GM19240 (cell line): ENCODE data around the gene SORD.
"Not testable (repeated sequence)": the region's sequence is repeated elsewhere in the genome, so short reads cannot be mapped to it uniquely, and the experiment has no call there.

Experiments
- DNase-seq: peaks from one replicate; pipeline ENCODE4 v3.0.0; 2011; ENCODE audit warnings: low spot score; ENCODE audit not compliant: insufficient read length

The SORD gene

GRCh38 chr15:45058690-45059675 lies 36.0 kb downstream of the SORD start:
- DNase-seq = not testable (repeated sequence)

- DNase-seq = not testable (repeated sequence)
Measured at GRCh38 chr15:45062301-45062700, 39.3 kb downstream of the SORD start.

GRCh38 chr15:45064386-45064785 lies 41.4 kb downstream of the SORD start:
- no peak for DNase-seq

DNA sequence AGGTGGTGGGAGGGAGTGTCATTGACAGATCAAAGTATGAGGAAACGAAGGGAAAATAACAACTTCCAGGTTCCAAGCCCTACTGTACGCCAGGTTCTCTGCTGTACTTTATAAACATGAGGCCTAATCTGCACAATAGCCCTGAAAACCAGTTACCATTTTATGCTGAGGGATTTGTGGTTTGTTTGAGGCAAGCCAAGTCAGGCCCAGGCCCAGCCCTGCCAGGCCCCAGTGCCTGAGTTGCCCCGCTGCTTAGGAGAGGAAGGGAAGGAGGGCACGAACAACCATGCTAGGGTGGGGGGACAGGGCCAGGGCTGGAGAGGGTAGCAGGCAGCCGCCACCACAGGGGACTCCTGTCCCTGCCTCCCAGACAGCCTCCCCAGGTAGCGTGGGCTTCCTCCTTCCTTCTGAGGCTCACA lies 47.0 kb downstream of the SORD start:
- DNase-seq = not testable (repeated sequence)

GRCh38 chr15:45073602-45074001 lies 50.6 kb downstream of the SORD start:
- DNase-seq = not testable (repeated sequence)

DNA sequence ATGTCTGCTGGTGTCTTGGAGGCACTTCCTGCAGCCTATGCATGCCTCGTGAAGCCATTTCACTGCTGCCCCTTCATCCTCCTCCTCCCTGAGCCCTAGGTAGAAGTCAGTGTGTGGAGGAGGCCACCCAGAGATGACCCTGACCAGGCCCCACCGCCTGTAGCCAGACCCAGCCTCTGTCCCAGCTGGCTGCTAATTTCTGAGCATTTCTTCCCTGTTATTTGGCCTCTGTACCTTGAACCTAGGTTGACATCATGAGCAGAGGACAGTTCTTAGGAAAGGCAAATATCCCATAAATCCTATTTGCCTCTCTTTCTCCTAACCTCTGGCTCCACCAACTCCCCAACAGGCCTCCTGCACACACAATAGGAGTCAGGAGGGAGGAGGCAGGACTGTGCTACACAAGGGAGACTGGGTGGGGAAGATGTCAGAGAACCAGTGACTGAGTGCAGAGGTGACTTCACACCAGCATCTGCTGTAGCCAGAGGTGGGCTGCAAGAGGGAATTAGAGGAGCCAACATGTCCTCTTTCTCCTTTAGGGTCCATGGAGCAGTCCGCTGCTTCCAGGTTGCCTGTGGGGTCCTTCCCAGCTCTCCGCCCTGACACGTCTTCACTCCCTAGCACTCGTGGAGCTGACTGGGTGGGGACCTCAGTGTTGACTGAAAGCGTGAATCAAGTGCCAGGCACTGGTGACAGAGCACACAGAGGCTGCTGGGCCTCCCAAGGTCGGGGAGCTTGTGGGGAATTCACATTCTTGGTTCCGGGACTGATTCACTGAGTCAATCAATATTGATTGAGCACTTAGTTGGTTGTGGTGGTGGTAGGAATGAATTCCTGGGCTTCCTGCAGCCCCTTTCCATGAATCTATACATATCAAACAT lies 52.7 kb downstream of the SORD start:
- not testable (repeated sequence) for DNase-seq

GRCh38 chr15:45077391-45077790 lies 54.4 kb downstream of the SORD start:
- not testable (repeated sequence) for DNase-seq

DNA sequence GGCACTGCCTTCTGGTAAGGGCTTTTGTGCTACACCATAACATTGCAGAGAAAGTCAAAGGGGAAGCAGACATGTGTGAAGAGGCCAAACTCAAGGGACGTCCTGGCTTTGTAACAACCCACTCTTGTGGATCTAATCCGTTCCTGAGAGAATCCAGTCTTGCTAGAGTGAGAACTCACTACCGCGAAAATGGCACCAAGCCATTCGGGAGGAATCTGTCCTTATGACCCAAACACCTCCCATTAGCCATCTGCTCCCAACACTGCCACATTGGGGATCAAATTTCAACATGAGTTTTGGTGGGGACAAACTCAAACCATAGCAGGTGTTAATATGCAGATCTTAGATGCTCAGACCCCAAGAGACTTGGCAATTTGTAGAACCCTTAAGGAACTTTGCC lies 56.2 kb downstream of the SORD start:
- DNase-seq = not testable (repeated sequence)

GRCh38 chr15:45079628-45080246 lies 56.7 kb downstream of the SORD start:
- DNase-seq = not testable (repeated sequence)

DNA sequence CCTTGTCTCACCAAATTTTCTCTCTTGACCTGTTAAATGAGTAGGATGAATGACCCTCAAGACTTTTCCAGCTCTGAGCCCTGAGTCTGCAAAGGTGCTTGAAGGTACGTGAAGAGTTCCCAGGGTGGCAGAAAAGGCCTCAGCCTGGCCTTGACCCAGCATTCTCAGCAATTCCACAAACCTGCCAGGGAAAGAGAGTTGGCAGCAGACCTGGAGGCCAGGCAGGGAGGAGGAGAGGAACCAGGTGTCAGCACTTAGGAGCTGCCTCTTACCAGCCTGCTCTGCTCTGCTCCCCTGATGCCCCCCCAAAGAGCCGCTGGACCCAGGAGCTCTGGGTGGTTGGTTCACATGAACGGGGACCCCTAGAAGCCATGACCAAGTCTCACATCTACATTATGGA lies 57.6 kb downstream of the SORD start:
- DNase-seq = not testable (repeated sequence)

GRCh38 chr15:45082412-45082811 lies 59.4 kb downstream of the SORD start:
- not testable (repeated sequence) for DNase-seq

DNA sequence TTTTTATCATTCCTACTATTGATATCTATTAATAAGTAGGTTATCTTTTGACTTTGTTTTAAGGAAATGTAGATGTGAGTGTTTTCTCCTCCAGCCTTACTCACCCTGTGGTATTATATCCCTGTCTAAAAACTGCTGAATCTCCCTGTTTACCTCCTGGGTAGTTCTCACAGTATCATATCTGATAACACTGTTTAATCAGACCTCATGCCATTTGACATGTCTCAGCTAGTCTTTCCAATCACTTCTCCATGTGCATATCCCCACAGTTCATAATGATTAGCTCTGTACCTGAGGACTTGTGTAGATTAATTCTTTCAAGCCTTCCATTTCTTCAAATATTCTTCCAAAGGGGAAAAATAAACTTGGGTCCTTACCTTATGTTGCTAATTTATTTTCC lies 60.2 kb downstream of the SORD start:
- no peak for DNase-seq

DNA sequence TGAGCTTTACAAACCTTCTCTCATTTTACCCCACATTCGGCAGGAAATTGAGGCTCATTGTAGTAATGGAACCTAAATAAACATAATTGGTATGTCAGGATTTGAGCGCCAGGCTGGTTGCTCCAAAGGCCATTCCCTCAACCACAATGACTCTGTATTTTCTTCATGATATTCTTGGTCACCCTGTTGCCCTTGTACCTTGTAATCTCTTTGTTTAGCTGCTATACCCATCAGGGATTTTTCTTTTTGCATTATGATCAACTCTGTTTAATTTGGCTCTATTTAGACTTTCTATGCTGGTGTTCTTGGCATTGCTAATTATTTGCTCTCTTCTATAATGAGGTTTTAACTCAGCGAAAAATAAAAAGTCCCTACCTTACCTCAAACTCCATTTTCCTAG lies 61.2 kb downstream of the SORD start:
- no peak for DNase-seq

DNA sequence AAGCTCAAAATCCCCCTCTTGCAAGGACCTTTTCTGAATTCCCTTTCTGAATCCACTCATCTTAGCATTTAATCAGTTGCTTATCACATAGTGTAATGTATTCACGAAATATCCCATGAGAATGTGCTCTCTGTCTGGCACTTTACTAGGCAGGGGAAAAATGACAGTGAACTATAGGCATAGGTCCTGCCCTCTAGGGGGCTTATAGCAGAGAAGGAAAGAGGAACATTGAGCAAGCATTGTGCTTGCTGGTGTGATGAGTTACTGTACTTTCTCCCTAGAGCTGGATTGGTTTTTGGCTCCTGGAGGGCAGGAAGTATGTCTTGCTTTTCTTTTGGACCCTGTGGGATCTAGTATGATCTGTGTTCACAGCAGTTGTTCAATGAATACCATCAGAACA lies 64.5 kb downstream of the SORD start:
- no peak for DNase-seq

DNA sequence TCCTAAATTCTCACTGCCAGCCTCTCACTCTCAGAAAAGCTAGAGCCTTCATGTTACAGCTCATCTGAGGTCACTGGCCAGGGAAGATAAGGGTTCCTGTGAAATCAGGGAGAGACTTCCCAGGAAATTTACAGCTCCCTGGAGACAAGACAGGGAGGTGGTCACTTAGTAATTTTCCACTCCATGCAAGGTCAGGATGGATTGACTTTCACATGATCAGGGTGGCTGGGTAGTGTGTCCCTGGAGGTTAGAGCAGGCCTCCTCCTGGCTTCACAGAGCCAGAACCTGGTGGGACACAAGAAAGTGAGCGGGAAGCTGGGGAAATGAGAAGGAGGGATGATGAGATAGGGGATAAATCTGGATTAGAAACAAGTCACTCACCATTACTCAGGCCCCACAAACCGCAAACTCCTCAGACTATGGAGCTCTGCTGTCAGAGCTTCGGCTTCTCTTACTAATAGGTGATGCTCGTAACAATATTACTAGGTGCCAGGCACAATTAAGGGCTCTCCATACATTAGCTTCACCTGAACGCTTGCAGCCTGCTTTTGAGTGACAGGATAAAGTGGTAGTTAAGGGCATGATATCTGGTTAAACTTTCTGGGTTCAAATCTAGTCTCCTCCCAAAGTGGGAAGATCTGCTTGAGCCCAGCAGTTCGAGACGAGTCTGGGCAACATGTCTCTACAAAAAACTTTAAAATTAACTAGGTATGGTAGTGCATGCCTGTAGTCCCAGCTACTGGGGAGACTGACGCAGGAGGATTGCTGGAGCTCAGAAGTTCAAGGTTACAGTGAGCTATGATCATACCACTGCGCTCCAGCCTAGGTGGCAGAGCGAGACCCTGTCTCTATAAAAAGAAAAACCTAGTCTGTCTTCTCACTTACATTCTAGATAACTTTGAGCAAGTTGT lies 66.1 kb downstream of the SORD start:
- no peak for DNase-seq

DNA sequence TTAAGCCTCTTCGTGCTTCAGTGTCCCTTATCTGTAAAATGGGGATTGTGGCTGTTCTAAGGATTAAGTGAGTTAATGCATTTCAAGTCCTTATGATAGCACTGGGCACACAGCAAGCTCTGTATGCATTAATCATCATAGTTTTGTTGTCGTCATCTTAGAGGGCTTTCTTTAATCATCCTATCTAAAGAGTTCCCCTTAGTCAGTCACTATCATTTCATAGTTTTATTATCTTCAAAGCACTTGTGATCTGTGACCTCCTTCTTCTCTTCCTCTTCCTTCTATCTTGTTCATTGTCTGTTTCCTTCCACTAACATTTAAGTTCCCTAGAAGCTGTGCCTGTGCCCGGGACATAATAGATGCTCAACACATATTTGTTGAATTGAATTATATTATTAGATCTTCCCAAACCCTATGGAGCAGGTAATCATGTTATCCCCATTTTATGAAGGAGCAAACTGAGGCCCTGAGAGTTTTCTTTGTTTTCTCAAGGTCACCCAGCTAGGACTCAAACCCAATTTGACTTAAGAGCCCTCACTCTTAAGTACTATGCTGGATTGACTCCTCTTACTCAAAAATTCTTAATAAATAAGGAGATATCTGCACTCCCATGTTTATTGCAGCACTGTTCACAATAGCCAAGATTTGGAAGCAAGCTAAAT lies 66.8 kb downstream of the SORD start:
- no peak for DNase-seq

DNA sequence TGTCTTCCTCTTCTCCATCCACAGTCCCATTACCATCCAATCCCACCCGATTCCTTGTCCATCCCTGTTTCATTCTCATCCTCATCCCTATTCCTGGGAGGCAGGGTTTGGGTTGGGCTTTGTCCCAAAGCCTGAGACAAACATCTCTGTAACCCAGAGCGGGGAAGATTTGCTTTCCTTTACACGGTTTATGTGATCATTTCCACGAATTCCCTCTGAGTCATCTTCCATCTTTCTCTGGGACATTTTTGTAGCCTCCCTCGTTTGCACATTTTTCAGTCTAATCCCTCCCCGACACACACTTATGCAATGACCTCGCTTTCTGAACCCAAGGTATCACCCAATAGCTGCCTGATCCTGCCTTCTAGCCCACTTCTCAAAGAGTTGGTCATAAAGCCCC lies 68.2 kb downstream of the SORD start:
- no peak for DNase-seq

GRCh38 chr15:45091576-45091975 lies 68.6 kb downstream of the SORD start:
- no peak for DNase-seq

DNA sequence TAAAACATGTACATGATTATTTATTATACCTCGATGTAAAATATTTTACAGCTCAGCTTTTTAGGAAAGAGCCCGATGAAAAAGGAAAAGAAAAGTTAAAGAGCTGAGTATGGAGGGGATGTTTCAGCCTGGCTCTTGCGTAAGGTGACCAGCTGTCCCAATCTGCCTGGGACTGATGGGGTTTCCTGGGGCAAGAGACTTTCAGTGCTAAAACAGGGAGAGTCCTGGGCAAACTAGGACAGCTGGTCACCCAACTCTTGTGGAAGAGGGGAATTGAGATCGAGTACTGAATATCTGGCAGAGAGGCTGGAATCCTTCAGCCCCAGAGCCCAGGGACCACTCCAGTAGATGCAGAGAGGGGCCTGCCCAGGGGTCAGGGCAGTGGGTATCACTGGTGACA lies 70.0 kb downstream of the SORD start:
- DNase-seq = no peak
